ENCODE results near the gene COL4A2.

Gene COL4A2

DNA sequence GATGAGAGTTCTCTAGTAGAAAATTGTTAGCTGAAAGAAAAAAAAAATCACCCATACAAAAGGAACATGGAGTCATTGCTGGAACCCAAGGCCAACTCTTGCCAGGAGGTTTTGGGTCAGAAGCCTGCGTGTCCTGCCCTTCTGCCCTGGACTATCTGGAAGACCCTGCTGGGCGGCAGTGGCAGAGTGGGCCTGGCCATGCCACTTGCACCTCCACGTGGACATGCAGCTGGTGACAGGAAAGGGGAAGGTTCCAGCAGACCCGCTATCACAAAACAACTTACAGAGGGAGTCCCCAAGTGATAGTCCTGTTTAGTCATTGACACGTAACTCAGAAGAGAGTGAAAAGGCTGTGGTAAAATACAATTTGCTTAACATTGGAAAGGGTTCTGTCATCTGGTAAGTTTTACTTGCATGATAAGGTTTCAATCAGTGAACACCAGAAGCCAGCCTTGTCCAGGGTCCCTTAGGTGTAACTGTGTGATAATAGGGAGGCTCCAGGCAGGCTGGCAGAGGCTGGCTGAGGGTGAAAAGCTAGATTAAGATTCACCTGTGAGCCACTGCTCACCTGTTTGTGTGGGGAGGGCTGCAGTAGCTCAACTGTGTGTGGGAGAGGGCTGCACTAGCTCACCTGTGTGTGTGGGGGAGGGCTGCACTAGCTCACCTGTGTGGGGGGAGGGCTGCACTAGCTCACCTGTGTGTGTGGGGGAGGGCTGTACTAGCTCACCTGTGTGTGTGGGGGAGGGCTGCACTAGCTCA lies 47.8 kb downstream of the COL4A2 start:
- no peak for DNase-seq

DNA sequence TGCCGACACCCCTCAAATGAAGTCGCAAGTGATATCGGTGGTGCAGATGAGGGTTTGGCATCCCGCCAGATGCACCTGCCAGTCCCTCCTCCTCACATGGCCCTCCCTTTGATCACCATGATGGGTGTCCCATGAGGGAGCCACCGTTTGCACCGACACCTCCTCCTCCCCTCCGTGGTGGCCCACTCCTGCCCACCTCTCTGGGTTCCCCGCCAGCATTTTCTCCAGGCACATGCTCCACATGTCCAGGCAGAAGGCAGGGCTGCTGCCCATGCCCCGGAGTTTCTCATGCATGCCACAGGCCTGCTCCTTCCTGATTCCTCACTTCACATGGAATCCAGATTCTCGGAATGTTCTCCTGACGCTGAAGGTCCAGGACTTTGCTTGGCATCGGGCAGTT lies 49.3 kb downstream of the COL4A2 start:
- DNase-seq = no peak

DNA sequence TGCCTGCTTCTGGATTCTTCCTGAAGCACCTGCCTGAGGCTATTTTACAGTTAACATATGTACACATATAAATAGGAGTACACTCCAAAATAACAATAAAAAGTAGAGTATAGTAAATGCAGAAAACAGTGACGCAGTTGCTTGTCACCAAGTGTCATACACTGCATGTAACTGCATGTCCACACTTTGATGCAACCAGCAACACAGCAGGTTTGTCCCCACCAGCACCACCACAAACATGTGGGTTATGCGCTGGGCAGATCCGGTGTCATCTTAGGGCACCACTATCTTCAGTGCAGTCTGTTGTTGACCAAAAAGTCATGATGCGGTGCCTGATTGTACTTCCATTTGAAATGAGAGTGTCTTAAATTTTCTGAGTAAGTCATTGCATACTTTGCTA lies 51.3 kb downstream of the COL4A2 start:
- no peak for DNase-seq

DNA sequence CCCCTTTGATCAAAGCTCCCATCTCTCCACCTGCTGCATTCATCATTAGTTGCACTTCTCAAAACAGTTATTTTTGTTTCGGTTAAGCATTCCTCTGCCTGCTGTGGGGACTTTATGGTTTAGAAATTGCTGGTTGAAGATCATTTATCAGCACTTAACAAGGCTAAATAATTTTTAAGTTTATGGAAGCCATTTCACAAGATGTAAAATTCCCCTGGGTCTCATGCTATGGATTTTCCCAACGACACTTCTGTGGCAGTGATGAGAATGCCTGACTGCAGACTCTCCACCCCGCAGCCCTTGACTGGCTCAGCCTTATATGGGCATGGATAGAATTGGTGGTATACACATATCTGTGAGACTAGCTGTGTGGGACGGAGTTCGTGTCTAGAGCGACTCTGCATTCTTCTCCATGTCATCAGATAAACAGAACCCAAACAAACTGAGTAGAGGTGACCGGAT lies 52.8 kb downstream of the COL4A2 start:
- no peak for DNase-seq

DNA sequence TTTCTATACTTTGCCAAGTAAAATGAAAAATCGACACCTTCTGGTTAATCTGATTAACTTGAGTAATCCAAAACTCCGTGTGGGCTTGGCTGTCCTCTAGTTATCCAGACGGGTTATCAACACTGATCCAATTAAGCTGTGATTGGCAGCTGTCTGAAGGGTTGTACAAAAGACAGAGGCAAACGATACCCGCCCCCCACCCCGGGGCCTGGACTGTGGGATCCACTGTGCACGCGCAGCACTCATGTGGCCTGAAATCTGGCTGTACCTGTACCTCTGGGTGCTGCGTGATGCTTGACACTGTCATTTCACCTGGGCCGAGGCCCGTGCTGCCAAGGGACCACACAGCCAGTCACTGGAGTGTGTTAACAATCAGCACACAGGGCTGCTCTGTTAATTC lies 53.5 kb downstream of the COL4A2 start:
- DNase-seq = no peak

DNA sequence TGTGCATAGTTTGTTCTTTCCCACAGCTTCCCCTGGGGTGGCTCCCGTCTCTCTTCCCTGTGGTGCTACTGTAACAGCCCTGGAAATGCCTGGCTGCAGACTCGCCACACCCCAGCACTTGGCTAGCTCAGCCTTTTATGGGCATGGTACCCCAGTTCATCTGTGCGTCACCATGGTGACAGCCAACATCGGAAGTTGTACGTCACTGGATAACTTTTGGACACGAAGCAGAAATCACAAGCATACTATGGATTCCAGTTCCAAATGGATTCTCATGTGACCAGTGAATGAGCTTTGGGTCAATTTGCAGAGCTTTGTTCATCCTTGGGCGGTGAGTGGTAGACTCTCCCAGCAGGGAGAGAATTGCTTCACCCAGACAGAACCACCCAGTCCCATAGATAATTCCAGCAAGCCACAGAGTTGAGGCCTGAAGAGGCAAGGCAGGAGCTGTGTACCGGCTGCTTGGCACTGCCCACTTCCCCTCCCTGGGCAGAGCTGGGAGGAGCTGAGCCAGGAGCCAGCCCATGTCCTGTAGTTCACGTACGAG lies 54.4 kb downstream of the COL4A2 start:
- DNase-seq = no peak

DNA sequence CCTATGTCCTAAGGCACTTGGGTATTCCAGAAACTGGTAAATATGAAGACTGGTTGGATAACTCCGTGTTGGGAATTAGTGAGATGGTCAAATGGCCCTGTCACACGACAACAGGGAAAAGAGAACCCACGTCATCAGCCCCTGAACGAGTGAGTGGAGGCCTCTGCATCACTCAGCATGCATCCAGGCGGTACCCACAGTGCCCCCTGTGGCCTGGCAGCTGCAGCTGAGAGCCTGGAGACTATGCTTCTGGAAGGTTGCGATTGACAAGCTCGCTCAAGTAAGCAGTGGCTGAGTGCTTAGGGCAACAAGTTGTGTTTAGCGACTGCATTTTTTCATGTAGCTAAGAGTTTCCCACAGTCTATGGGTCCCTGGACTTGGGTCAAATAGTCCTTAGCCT lies 55.9 kb downstream of the COL4A2 start:
- DNase-seq = no peak

DNA sequence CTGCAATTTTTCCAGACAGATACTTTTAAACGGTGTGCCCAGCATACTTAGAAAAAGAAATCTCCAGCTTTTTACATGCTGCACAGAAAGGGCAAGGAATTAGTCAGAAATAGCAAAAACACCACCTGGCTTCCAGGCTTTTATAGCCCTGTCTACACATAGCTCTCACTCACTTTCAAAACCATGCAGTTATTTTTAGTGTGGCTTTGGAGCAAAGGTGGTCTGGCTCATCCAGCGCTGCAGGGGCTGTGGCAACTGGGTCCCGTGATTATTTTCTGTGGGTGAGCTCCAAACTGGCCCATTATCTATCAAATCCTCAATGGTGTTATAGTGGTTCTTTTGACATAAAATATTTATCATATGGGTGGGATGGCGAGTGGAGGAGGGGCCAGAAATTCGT lies 57.0 kb downstream of the COL4A2 start:
- no peak for DNase-seq

DNA sequence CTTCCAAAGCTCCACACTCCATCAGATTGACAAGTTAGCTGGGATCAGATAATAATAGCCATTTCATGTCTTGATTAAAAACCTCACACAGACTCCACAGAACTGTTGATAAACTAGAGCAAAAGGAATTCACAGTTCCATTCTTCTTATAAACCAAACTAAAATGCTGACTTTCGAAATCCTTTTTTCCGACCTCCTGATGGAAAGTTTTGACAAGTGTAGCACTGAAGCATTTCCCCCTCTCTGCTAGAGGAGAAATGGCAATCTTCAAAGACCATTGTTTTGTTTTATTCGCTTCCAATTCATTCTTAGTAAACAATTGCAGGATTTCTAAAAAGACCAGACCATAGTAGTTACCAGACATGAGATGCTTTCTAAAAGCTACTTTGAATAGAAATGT lies 58.8 kb downstream of the COL4A2 start:
- no peak for DNase-seq

DNA sequence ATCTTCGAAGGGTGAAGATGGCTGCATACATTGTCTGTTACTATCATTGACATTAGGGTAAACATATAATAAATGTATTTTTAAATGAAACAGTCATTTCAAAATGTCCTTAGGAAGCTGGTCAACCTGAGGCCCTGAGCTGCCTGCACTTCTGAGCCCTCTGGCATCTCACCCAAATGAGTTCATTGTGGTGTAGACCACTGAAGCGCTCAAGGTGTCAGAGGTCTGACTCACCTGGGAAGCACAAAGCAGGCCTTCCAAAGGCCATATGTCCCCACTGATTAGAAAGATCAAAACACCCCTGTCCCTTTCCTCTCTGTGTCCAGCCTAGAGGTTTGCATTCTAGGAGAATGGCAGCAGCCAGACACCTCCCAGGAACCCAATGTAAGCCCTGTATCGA lies 59.6 kb downstream of the COL4A2 start:
- no peak for DNase-seq

DNA sequence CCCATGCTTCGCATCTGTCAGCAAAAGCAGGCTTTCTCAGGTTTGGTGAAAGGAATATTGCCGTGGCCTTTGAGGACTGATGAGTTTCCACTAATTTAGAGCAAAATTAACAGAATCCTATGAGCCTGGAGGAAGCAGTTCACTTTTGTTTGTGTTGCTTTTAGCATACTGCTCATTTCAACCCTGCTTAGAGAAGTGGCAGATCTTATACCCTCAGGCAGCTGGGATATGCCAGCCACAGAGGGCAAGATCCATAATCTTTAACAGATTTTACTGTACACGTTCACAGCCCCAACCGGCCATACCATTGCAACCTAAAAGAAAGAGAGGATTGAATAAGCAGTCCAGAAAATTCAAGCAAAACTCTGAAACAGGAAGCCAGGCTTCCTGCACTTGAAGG lies 60.5 kb downstream of the COL4A2 start:
- DNase-seq = no peak

DNA sequence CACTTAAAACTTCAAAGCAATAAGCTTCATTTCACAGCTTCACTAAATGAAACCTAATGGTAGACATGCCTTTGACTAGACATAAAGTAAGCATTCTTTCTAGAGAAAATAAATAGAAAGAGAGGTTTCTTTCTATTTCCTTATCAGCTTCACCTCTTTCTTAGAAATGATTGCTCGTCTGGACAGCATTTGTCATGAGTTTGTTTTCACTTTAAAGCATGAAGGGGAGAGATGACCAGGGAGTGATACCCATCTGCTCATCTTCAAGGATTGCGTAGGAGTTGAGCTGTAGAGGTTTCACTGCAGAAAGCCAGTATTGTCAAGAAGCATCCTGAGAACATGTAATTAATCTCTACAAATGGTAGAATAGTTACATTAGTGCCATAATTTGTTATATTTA lies 61.3 kb downstream of the COL4A2 start:
- no peak for DNase-seq

DNA sequence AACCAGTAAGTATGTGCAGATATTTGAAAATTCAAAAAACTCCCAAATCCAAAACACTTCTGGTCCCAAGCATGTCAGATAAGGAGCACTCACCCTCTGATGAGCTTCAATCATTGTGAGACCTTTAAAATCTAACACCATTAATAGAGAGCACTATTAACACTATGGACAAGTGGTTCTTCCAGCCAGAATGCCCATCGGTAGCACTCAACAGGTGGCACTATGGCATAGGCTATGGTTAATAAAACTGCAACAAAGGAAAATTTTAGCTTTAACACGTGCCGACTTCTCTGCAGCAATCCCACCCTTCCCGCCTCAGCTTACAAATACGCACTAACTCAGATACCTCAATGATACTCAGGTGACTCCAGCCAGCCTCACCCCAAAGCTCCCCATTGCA lies 62.3 kb downstream of the COL4A2 start:
- no peak for DNase-seq

DNA sequence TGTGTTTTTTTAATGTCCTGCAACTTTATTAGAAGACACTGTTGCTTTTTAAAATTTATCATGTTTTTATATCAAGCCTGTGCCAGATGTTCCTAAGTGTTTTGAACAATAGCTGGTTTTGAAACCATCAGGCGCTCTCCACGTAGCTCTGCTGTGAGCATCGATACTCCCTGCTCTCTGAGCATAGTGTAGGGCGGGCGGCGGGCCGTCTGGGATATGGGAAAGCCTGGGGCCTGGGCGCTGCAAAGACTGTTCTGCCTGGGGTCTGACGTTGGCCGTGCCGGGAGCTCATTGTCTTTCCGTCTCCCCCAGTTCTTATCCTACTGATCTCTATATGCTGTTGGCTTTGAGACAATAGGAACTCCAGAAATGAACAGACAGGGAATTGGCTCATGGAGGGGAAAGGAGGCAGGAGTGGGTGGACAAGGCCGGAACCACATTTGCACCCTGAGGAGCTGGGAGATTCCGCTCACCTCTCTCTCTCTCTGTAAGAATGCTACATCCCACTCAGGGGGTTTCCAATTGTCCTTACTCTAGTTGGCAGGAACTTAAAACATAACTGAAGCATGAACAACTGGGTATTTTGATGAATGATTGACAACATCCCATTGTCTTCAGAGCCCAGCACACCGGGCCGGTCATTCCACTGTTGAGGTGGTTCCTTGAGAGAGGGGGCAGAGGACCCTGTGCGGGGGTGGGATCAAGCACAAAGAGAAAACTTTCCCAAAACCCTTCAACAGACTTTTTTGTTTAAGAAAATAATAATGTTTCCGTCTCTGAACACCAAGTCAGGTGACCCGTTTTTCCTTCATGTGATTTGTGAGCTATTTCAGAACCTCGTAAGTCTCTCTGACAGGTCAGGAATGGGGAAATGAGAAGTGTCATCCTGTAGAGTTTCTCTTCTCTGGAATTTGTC lies 64.7 kb downstream of the COL4A2 start:
- DNase-seq = peak; percentile 53

DNA sequence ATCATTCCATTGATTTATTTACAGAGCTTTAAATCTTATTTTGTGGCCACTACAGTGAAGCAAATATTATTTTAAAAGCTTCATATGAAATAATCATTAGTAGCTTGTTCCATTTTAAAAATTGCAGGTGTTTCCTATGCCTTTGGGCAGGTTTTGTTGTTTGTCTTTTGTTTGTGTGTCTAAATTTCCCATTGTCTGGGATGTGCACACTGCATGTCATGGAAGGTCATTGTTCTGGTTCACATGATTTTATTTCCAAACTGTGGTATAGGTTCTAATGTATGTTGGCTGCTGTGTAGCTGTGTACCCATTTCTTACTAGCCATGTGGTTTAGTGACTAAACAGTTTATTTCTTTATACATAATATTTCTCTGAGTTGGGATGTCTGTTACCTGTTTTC lies 65.6 kb downstream of the COL4A2 start:
- DNase-seq = no peak

DNA sequence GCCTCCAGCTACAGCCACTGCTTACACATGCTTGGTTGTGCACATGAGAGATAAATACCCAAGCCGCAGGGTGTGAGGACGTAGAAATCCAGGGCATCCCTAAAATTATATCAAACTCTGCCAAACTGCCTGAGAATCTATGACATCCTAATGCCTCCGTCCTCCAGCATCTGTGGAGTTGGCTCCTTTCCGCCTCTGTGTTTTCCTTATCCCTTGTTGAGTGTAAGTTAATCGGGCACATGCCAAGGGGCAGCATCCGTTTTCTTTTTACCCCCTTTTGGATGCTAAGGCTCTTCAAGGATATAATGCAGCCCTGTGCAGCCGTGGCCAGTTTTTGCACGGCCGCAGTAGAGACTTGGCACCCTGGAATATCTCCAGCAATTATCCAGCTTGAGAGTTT lies 66.5 kb downstream of the COL4A2 start:
- no peak for DNase-seq

DNA sequence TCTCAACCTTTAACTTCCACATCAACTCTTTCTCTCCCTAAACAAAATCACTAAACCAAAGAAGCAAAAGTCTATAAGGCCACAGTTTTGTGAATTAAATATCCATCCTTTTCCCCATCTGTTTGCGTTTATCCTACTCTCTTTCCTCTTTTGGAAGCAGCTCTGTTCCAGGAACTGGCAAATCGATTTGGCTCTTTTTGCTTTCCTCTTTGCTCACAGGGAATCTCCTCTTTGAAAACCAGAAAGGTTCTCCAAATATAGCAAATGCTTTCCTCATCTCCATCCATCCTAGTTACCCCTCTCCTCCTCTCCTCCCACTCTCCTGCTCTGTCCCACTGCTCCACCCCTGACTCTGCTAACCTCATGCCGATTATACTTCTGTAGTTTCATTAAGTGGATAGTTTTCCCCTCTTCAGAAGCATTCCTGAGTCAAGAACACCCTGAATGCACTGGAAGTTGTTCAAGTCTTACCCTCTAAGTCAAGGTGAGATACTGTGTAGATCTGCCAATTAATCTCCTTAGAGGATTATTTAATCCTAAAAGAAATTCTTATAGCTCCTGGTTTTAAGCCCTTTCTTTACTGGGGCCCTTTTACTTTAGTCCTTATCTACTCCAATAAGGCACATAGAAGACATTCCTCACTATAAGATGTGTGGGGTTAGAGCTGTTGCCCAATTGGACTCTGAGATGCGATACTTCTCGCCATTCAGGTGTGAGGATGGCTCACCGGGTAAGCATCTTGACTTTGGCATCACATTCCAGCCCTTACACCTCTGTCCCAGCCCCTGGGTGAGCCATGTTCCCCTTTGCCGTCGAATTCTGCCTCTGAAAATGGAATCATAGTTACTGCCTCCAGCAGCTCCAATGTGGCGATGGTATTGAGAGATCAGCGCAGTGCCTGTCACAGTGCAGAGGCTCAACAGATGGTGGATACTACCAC lies 67.6 kb downstream of the COL4A2 start:
- no peak for DNase-seq

DNA sequence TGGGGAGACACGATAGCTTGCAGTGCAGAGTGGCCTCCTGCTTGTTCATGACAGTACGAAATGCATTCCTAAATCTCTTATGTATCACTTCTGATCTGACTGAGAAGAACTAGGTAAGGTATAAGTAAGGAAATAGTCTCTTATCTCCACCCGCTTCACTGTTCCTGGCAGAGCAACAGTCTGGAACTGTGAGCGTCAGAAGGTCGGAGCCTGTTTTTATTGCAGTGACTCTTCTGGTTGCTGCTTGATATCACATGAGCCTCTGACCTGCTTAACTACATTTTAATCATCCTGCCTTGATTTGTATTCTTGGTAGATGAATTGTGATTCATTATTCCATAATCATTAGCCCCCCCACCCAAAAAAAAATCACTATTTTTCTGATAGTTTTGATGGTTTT lies 69.0 kb downstream of the COL4A2 start:
- no peak for DNase-seq

DNA sequence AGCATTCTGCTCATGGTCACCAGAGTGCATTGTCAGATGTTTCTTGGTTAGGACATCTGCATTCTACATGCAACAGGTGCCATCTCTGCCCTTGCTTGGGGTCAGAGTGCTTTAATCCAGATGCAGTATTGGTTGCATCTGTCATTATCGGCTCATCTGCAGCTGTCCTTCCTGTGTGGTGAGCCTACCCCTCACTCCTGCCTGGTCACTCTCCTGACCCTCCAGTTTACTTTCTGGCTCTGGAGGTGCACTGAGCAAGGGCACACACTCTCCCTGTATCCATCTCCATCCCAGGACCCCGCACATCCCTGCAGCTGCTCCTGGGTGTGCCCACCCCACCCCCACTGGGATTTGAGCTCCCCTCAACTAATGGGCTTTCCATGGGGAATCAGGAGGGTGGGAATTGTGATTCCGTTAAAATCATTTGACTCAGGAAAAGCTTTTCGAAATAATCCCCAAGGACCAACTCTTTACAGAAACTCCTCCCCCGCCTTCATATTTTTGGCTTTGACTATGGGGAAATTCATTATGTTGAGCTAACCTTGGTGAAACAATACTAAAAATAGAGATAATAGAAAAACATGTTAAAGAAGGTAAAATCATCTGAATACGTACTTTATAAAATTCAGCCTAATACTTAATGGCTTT lies 70.2 kb downstream of the COL4A2 start:
- no peak for DNase-seq

DNA sequence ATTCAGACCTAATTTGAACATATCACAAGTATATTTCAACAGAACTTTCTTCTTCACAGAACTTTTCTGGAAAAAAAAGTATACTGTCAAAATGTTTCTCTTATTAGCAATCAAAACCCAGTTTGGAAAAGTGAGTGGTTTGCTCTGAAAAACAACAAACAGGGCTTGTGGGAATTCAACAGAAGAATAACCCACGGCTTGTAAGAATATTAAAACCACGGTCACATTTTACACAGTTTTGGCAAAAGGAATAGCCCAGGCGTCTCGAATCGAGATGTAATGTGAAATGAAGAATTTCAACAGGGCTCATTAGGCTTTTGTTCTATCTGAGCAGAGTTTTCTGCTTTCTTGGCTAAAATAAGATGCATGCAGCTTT lies 70.7 kb downstream of the COL4A2 start:
- DNase-seq = no peak

DNA sequence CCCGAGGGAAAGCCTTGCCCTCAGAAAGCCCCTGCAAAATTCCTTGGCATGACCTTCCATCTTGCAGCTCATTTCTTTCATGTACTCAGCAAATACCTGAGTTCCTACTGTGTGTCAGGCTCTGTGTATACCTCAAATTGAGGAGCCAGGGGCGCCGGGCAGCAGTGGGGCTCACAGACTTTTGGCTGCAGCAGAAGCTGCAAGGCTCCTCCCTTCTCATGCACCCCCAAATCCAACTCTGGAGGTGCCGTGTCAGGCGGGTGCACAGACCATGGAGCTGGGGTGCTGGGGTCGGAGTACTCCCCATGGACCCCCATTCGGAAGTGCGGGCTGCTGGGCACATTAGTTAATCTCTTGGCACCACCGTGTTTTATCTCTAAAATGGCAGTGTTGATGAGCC lies 72.3 kb downstream of the COL4A2 start:
- DNase-seq = no peak

DNA sequence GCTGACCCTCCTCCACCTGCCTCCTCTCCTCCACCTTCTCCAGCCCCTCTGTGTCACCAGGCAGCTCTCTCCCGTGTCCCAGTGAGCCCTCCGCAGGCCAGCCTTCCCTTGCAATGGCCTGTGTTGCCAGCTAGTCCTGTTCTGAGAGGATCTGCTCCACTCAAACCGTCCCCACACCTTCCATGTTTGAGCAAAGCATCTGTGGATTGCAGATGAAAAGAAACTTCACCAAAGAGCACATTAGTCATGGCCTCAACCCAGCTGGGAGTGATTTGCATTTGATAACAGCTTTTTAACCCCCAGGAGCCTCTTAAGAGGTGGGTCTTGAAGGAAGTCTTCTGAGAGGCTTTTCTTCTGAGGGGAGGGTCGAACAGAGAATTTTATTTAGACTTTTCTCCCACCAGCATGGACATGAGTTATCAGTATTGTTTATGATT lies 72.8 kb downstream of the COL4A2 start:
- DNase-seq = no peak

Data from right kidney (tissue), 1 donor.